ENCODE results near the gene TMEM220.
"Not testable (repeated sequence)": the region's sequence is repeated elsewhere in the genome, so short reads cannot be mapped to it uniquely, and the experiment has no call there.

Gene TMEM220

DNA sequence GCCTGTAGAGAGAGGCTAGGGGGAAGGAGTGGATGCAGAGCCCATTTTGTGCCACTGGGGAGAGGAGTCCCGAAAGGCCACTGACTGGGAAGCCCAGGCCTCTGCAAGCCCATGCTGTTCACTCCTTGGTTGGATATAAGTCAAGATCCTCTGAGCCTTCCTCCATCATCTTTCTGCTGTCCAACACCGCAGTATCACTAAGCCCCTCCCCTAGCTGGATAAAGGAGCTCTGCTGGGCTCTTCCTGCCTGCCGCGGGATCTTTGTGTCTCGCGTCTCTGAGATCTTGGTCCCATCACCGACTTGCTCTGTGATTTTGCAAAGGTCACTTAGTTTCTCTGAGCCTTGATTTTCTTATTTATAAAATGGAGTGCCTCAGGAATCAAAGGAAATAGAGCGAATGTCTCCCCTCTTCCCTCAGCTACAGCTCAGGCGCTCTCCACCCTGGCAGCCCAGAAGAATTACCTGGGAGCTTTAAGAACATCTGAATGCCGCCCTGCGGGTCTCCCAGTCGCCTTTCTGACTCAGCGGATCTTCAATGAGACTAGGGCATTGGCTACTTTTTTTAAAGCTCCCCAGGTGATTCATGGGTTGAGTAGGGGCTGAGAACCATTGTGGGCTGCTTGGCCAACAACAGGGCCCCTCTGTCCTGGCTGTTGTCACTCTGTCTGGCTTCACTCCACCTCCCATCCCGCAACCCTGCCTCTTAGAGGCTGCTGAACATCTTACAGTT lies 25.2 kb upstream of the TMEM220 start:
- no peak for DNase-seq

DNA sequence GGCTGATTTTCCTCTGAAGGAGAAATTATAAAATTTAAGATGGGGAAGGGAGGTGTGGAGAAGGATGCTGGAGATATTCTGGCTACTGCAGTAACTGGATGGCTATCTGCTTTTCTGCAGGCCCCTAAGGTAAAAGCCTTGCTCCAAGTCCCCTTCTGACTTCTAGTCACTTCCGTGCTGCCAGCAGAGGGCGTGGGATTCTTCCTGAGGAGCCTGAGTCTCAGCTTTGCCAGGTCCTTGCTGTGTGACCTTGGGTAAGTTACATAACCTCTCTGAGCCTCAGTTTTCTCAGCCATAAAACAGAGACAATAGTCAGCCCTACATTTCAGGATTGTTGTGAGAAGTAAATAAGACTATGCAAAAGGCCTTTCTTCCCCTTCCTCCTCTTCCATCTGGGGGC lies 24.3 kb upstream of the TMEM220 start:
- DNase-seq = no peak

GRCh38 chr17:10752696-10753095 lies 22.9 kb upstream of the TMEM220 start:
- no peak for DNase-seq

DNA sequence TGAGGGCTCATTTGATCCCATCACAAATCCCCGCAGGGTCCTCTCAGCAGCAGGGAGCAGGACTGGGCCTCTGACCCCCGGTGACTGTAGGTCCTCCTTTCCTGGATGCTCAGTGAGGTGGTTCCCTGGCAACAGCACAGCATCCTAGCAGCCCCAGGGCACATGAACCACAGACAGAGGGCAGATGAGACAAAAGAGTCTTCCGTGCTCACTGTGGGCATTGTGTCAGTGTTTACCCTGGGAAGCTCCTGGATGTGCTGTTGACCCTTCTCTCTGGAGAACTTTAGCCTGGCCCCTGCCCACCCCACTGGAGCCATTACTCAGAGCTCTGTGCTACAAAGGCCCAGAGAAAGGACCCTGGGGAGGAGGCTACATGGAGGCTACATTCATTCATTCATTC lies 21.7 kb upstream of the TMEM220 start:
- DNase-seq = peak; percentile 80

DNA sequence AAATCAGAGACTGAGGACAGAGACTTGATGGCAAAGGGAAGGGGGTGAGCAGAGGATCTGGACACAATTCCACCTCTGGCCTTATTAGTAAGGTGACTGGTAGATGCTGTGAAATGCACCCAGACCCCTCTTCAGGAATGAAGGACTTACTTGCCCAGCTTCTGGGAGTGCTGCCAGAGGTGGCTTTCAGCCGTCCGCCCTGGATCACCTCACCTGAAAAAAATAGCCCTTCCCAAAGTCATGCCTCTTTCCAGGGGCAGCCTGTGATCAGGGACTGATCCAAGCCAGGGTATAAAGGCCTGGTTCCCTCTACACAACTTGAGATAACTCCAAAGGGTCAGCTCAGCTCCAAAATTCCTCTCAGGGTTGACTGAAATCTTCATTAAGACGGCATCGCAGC lies 20.4 kb upstream of the TMEM220 start:
- DNase-seq = no peak

DNA sequence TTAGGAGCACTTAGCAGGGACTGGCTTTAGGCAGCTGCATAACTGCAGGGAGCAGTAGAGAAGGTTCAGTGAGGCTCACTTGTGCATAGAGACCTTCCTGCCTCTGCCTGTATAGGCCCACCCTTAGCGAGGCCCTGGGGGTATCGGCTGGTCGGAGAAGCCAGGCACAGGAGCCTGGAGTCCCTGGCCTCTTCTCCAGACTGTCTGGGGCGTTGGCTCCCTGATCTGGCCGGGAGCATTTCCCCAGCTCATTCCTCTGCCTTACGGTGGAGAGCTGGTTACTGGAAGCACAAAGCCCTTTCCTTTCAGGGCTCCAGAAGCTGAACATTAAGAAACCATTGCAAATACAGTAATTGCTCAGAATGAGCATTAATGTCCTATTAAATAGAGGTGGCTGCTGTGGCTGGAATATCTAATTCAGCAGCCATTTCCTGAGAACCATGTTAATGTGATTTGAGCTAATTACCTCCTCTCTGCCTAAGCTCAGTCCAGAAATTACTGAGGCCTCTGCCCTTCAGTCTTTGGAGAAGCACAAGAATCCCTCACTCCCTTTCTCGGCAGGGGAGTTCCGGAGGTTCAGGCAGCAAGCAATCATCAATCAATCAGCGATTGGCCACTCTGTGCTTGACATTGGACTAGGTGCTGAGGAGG lies 18.8 kb upstream of the TMEM220 start:
- DNase-seq = no peak

DNA sequence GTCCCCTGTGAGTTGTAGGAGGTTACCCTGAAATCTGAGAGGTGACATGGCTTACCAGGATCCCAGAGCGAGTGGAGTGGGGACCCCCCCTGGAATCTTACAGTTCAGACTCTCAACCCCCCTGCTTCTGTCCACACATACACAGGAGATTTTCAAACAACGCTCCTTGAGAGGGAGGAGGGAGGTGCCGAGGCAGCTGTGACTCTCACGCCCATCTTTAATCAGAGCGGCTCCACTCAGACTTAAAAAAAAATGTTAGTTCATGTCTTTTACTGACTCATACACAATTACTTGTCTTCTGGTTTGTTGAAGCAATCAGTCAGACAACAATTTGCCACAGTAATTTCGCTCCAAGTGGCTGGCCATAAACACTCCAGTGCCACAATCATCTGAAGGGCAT lies 15.4 kb upstream of the TMEM220 start:
- DNase-seq = no peak

GRCh38 chr17:10744501-10745000 lies 14.7 kb upstream of the TMEM220 start:
- DNase-seq = no peak

GRCh38 chr17:10743316-10744009 lies 13.6 kb upstream of the TMEM220 start:
- DNase-seq = no peak

DNA sequence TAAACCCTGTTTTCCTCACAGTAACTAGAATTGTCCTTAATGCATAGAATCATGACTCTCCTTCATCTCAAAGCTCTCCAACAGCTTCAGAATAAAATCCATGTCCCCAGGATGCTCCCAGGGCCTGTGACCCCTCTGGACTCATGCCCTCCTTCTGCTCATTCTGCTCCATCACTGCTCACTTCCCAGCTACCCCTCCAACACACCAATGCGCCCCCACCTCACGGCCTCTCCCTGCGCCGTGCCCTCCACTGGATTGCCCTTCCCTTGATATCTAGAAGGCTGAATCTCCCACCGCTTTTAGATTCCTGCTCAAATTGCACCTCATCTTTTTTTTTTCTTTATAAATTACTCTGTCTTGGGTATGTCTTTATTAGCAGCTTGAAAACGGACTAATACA lies 12.6 kb upstream of the TMEM220 start:
- no peak for DNase-seq

DNA sequence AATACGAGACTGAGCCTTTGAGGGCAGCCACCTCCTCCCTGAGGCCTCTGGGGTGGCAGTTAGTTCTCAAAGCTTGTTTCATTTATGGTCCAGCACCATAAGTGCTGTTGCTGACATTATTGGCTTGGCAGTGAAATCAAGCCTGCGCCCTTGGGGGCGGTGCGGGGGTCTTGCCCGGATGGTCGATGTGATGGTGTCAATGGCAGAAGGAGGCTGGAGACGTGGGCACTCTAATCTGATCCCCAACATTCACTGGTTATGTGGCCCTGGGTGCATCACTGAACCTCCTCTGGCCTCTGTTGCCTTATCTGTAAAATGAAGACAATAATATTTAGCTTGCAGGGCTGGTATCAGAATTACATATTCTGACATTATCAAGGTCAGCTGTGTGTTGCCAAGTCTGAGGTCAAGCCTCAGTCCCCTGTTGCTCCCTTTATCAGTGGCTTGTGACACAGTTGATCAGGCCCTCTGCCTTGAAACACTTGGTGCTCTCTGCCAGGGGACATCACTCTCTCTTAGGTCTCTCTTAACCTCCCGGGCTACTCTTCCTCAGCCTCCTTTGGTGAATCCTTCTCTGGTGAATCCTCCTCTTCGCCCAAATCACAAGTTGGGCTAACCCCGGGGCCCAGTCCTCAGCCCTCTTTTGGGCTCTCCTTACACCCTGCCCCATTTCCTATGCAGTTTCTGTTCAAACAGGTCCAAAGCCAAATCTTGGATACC lies 11.8 kb upstream of the TMEM220 start:
- no peak for DNase-seq

DNA sequence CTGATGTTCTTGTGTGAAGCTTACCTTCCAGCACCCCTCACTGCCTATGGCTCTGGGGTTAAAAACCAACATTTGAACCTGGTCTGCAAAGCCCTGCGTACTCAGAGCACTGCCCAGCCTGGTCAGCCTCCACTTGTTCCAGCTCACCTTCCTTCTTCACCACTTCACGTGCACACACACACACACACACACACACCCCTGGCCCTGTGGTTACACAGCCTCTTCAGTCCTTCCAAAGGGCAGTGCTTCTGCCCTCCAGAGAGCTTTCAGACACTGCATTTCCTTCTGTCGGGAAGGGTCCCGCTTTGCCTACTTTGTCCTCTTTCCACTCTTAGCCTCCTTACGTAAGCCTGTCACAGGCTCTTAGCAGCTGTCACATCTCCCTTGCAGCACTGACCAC lies 9.6 kb upstream of the TMEM220 start:
- DNase-seq = no peak

DNA sequence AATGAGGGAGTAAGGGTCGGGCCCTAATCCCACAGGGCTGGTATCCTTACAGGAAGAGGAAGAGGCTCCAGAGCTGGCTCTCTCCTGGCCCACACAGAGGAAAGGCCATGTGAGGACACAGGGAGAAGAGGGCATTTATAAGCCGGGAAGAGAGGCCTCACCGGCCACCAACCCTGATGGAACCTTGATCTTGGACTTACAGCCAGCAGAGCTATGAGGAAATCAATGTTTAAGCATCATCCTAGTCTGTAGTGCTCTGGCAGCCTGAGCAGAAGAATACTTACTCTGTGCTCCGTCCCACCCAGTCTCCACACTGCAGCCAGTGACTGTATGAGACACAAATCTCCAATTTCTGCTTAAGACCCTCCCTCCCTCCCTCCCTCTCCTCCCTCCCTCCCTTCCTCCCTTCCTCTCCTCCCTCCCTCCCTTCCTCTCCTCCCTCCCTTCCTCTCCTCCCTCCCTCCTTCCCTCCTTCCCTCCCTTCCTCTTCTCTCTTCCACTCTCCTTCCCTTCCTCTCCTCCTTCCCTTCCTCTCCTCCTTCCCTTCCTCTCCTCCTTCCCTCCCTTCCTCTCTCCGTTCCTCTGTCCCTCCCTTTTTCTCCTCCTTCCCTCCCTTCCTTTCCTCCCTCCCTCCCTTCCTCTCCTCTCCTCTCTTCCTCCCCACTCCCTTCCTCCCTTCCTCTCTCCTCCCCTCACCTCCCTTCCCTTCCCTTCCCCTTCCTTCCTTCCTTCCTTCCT lies 8.9 kb upstream of the TMEM220 start:
- DNase-seq = no peak

DNA sequence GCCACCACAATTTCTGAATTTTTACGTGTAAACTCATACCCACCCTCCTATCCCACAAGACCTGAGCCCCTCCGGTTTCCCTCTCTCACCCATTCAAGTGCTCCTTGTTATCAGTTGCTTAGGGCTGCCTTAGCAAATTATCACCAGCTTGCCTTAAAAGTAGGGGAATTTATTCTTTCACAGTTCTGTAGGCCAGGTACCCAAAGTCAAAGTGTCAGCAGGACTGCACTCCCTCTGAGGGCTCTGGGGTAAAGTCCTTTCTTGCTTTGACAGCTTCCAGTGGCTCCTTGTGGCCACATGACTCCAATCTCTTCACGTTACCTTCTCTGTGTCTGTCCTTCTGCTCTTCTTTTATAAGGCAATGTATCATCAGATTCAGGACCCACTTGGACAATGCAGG lies 7.9 kb upstream of the TMEM220 start:
- no peak for DNase-seq

- DNase-seq = peak; percentile 11
These were observed 7.4 kb upstream of the TMEM220 start for GRCh38 chr17:10737168-10737622.

GRCh38 chr17:10735821-10736220 lies 6.0 kb upstream of the TMEM220 start:
- DNase-seq = no peak

DNA sequence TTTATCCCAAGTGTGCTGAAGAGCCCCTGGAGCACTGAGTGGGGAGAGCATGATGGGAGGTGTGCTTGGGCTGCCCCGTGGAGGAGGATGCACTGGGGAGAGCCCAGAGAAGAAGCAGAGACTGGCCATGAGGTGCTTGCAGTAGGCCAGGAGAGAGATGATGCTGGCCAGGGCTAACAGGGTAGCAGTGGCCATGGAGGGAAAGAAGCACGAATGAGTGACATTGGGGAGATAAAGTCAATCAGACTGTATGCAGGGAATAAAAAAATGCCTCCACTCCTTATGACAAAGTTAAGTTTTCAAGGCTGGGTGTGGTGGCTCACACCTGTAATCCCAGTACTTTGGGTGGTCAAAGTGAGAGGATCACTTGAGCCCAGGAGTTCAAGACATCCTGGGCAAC lies 5.4 kb upstream of the TMEM220 start:
- no peak for DNase-seq

- no peak for DNase-seq
These were observed 3.8 kb upstream of the TMEM220 start for GRCh38 chr17:10733666-10734065.

DNA sequence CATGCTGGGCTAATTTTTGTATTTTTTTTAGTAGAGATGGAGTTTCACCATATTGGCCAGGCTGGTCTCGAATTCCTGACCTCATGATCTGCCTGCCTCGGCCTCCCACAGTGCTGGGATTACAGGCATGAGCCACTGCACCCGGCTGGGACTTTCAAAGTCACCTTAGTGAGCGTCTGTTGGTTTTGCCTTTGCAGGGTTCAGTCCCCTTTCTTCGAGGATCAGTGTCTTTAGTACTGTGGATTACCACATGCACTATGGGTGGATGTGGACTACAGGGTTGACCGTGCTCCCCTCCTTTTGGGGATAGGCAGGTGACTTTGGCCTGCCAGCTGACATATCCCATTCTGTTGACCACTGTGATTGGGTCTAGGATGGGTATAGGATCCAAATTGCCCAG lies 2.3 kb upstream of the TMEM220 start:
- DNase-seq = not testable (repeated sequence)

- no peak for DNase-seq
These were observed 1.6 kb upstream of the TMEM220 start for GRCh38 chr17:10731408-10731879.

DNA sequence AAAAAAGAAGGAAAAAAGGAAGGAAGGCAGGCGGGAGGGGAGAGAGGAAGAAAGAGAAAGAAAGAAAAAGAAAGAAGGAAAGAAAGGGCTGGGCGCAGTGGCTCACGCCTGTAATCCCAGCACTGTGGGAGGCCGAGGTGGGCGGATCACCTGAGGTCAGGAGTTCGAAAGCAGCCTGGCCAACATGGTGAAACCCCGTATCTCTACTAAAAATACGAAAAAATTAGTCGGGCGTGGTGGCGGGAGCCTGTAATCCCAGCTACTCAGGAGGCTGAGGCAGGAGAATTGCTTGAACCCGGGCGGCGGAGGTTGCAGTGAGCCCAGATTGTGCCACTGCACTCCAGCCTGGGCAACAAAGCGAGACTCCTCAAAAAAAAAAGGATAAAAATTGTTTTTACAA lies 424 bp upstream of the TMEM220 start:
- DNase-seq = not testable (repeated sequence)

DNA sequence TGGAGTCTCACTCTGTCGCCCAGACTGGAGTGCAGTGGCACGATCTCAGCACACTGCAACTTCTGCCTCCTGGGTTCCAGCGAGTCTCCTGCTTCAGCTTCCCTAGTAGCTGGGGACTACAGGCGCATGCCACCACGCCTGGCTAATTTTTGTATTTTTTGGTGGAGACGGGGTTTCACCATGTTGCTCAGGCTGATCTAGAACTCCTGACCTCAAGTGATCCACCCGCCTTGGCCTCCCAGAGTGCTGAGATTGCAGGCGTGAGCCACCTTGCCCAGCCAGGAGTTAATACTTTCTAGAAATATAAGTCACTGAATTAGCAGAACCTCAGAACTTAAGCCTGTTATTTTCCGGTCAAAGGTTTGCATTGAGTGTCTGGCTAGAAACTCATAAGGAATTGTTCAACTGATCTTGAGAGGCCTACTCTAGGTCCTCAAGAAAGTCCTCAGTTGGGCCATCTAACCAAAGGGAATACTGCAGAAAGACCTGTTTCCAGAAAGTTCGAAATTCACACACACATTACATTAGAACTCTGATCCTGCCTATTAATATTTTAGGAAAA lies 1.4 kb downstream of the TMEM220 start:
- DNase-seq = no peak

All from NCI-H146 (cell line).